Type B pancreatic cell (in vitro differentiated cells): ENCODE data around the gene RPS6KA5. TPM values are rescaled to one million over a fixed set of nuclear protein-coding genes. Genes with fewer than 3 reads are reported as not detected.

Source experiments
- DNase-seq: peaks from one replicate; pipeline ENCODE4 v3.0.0; 2021; ENCODE audit warnings: mixed read lengths; ENCODE audit not compliant: unreplicated experiment; ENCODE audit errors: extremely low spot score
- H3K27ac Mint-ChIP-seq: 2 replicates; pipeline ENCODE4 v1.8.0; 2021; ENCODE audit warnings: mild to moderate bottlenecking, mixed read lengths
- H3K27me3 Mint-ChIP-seq: 2 replicates; pipeline ENCODE4 v1.8.0; 2021; ENCODE audit warnings: mixed read lengths
- H3K36me3 Mint-ChIP-seq: 2 replicates; pipeline ENCODE4 v1.8.0; 2021; ENCODE audit warnings: mixed read lengths
- H3K4me1 Mint-ChIP-seq: one replicate; pipeline ENCODE4 v1.8.0; 2021; ENCODE audit warnings: mixed read lengths; ENCODE audit not compliant: unreplicated experiment
- H3K4me3 Mint-ChIP-seq: 2 replicates; pipeline ENCODE4 v1.8.0; 2021; ENCODE audit warnings: mild to moderate bottlenecking, mixed read lengths
- H3K9me3 Mint-ChIP-seq: 2 replicates; pipeline ENCODE4 v1.8.0; 2021; ENCODE audit warnings: mixed read lengths
- CTCF ChIP-seq: fragments of 200-600 bp; sonication (generic); conservative IDR thresholded peaks from 2 replicates; pipeline ENCODE4 v1.5.0; 2021; ENCODE audit warnings: antibody characterized with exemption, mild to moderate bottlenecking
- total RNA-seq: library from RNA; stranded (reverse); gene quantifications from 2 replicates; pipeline ENCODE4 v1.2.1, GENCODE V29; 2021; ENCODE audit warnings: low replicate concordance

RPS6KA5 gene
- total RNA-seq, 1 donor from 2014 or later, result 7.4 TPM

GRCh38 chr14:90808759-90809529 lies 251.5 kb downstream of the RPS6KA5 start:
- DNase-seq, result no peak
- Mint-ChIP-seq H3K9me3 (no peaks in the 10 kb centered on the region), H3K36me3 (no peaks in the 10 kb centered on the region), H3K4me1 (peaks cover 42% of the 10 kb centered on the region), H3K27me3 (no peaks in the 10 kb centered on the region), H3K27ac (no peak overlapping the region), H3K4me3 (no peak overlapping the region)
- no peak for TF ChIP-seq CTCF

- H3K4me1 Mint-ChIP-seq, result peaks cover 45% of the 10 kb centered on the region
- H3K9me3 Mint-ChIP-seq, result no peaks in the 10 kb centered on the region
- no peak overlapping the region for H3K4me3 Mint-ChIP-seq
- peaks cover 3% of the 10 kb centered on the region for H3K36me3 Mint-ChIP-seq
- TF ChIP-seq CTCF, result no peak
- no peaks in the 10 kb centered on the region for H3K27me3 Mint-ChIP-seq
- no peak for DNase-seq
- peak overlapping the region; percentile 88 for H3K27ac Mint-ChIP-seq
These were observed 253.4 kb downstream of the RPS6KA5 start for GRCh38 chr14:90807060-90807459.

- H3K27ac Mint-ChIP-seq, result peak overlapping the region; percentile 88
- H3K9me3 Mint-ChIP-seq, result peaks cover 5% of the 10 kb centered on the region
- H3K4me3 Mint-ChIP-seq, result no peak overlapping the region
- no peaks in the 10 kb centered on the region for H3K27me3 Mint-ChIP-seq
- peaks cover 46% of the 10 kb centered on the region for H3K4me1 Mint-ChIP-seq
- no peak for DNase-seq
- no peak for TF ChIP-seq CTCF
- H3K36me3 Mint-ChIP-seq, result peaks cover 9% of the 10 kb centered on the region
These were observed 254.5 kb downstream of the RPS6KA5 start for GRCh38 chr14:90805662-90806540.

- Mint-ChIP-seq H3K27me3 (no peaks in the 10 kb centered on the region), H3K27ac (no peak overlapping the region), H3K4me1 (peaks cover 41% of the 10 kb centered on the region), H3K36me3 (peaks cover 9% of the 10 kb centered on the region), H3K4me3 (no peak overlapping the region), H3K9me3 (peaks cover 5% of the 10 kb centered on the region)
- TF ChIP-seq CTCF, result no peak
- DNase-seq, result no peak
These were observed 255.4 kb downstream of the RPS6KA5 start for GRCh38 chr14:90805084-90805391.

- Mint-ChIP-seq H3K4me1 (peaks cover 42% of the 10 kb centered on the region), H3K27ac (peak overlapping the region; percentile 92)
- no peak for TF ChIP-seq CTCF
These were observed 256.0 kb downstream of the RPS6KA5 start for GRCh38 chr14:90804292-90805083.

More at GRCh38 chr14:90804292-90805083, 256.0 kb downstream of the RPS6KA5 start:
- peaks cover 5% of the 10 kb centered on the region for H3K9me3 Mint-ChIP-seq
- no peaks in the 10 kb centered on the region for H3K27me3 Mint-ChIP-seq
- H3K4me3 Mint-ChIP-seq, result no peak overlapping the region
- no peak for DNase-seq
- H3K36me3 Mint-ChIP-seq, result peaks cover 9% of the 10 kb centered on the region
